ENCODE data around the gene PISD. TPM values are rescaled to one million over a fixed set of nuclear protein-coding genes. Genes with fewer than 3 reads are reported as not detected.

Gene PISD
- total and polyA plus RNA-seq, 2 donors (not counting 3 experiments of a cell fraction or from before 2014, with no cell fraction given), result 53.4 to 58.0 TPM

DNA sequence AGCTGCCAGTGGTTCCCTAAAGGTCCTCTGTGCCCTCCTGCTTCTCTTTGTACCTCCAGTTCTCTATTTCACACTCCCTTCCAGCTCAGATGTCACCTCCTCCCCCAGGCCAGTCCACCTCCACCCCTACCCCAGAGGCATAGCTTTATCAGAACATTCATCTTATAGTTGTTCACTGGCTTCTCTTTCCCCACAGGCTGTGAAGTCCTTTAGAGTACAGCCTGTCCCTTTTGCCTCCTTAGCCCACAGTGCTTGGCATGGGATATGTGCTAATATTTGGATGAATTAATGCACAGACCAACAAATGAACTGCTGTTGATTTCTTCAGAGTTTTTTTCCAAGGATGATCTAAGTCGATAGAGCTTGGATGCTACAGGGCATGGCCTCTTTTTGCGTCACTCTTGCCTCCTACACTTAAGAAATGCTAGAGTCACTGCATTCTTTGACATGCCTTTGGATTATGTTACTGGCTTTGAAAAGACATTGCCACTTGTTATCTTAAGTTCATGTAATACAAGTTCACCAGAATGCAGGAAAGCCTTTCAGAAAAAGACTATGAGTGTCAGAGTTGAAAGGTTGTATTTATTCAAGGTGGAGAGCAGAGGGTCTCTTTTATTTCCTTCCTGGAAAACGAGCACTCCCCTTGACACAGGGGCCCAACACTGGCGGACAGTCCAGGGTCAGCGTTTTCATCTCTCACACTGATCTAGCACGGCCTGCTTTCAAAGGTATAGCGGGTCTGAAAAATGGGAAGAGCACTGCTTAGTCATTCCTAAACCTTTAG is 75.7 kb downstream of the PISD start:
- Histone ChIP-seq H3K4me1 (ENCODE audit: control insufficient read depth, extremely low read depth, insufficient read depth, low read length) (peaks cover 22% of the 10 kb centered on the region), H3K27me3 (ENCODE audit: control insufficient read depth in 2 of 2, insufficient read depth in 2 of 2, low read length in 2 of 2) (no peaks in the 10 kb centered on the region), H3K36me3 (ENCODE audit: control insufficient read depth in 2 of 2, extremely low read depth in 1 of 2, insufficient read depth in 2 of 2, low read length in 2 of 2) (peaks cover 0 to 6% of the 10 kb centered on the region in 2 experiments), H3K27ac (ENCODE audit: insufficient read depth, low read depth, low read length) (no peak overlapping the region), H3K4me2 (ENCODE audit: insufficient read depth, low read length) (no peak overlapping the region), H2AFZ (ENCODE audit: low read depth, low read length) (no peak overlapping the region), H3K4me3 (replicated peaks in 1 of 3; ENCODE audit: insufficient read depth in 1 of 3, low read depth in 1 of 3, low read length in 3 of 3) (no peak overlapping the region), H3K9me1 (replicated peaks; ENCODE audit: control insufficient read depth, extremely low read depth, insufficient read depth, low read length) (no peaks in the 10 kb centered on the region), H3K79me2 (ENCODE audit: control insufficient read depth, insufficient read depth, low read length) (no peaks in the 10 kb centered on the region), H4K20me1 (replicated peaks; ENCODE audit: control insufficient read depth, extremely low read depth, insufficient read depth, low read length) (no peaks in the 10 kb centered on the region), H3K9me3 (replicated peaks; ENCODE audit: control insufficient read depth, insufficient read depth, low read length) (no peaks in the 10 kb centered on the region), H3K9ac (replicated peaks; ENCODE audit: extremely low read depth, insufficient read depth, low read length) (no peak overlapping the region)
- ChIA-PET CTCF (interaction anchor here (1.6 kb wide), 1 partner anchor 29 kb away, joined by 5 read pairs; no protein-coding TSS in a partner anchor), POLR2A (no interaction called here)
- FAIRE-seq (no peak), DNase-seq (ENCODE audit: low read depth, low spot score) (no peak)
- TF ChIP-seq, protein P1, sequence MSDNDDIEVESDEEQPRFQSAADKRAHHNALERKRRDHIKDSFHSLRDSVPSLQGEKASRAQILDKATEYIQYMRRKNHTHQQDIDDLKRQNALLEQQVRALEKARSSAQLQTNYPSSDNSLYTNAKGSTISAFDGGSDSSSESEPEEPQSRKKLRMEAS (IDR thresholded peaks at IDR 0.05; ENCODE audit: insufficient read depth, insufficient read length), result no peak
- TF ChIP-seq POLR2AphosphoS5 (IDR thresholded peaks at IDR 0.05; ENCODE audit: insufficient read depth, low read depth, low read length), result no peak
- no peak for TF ChIP-seq GATA2 (IDR thresholded peaks at IDR 0.05; ENCODE audit: insufficient read depth, insufficient read length, low read depth, low read length)
- TF ChIP-seq MYC (IDR thresholded peaks at IDR 0.05; ENCODE audit: low read depth, low read length), result no peak
- TF ChIP-seq, protein P2, sequence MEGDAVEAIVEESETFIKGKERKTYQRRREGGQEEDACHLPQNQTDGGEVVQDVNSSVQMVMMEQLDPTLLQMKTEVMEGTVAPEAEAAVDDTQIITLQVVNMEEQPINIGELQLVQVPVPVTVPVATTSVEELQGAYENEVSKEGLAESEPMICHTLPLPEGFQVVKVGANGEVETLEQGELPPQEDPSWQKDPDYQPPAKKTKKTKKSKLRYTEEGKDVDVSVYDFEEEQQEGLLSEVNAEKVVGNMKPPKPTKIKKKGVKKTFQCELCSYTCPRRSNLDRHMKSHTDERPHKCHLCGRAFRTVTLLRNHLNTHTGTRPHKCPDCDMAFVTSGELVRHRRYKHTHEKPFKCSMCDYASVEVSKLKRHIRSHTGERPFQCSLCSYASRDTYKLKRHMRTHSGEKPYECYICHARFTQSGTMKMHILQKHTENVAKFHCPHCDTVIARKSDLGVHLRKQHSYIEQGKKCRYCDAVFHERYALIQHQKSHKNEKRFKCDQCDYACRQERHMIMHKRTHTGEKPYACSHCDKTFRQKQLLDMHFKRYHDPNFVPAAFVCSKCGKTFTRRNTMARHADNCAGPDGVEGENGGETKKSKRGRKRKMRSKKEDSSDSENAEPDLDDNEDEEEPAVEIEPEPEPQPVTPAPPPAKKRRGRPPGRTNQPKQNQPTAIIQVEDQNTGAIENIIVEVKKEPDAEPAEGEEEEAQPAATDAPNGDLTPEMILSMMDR (IDR thresholded peaks at IDR 0.05; ENCODE audit: extremely low read depth in 1 of 2, insufficient read depth in 1 of 2, low read depth in 1 of 2, low read length in 2 of 2), result no peak
- TF ChIP-seq JUN (IDR thresholded peaks at IDR 0.05; ENCODE audit: borderline replicate concordance, insufficient read depth, insufficient read length, low read depth), result no peak
- no peak for TF ChIP-seq POLR2A (IDR thresholded peaks at IDR 0.05; ENCODE audit: low read depth, low read length)
- TF ChIP-seq FOS (IDR thresholded peaks at IDR 0.05; ENCODE audit: borderline replicate concordance, insufficient read depth, low read length), result no peak
- TF ChIP-seq EZH2 (IDR thresholded peaks at IDR 0.05; ENCODE audit: borderline replicate concordance, low read depth, low read length, severe bottlenecking), result no peak
- intact Hi-C loops (cut with micrococcal nuclease), result no loop called here
- dilution Hi-C loops (cut with MboI; ENCODE audit: extremely low pct_ligation_motif_present, low sequenced_read_pairs), result no loop called here
- BruUV-seq (replicated peaks), result no TSS peak
